HEK293 (cell line): ENCODE data around the gene ASL.
"Not testable (repeated sequence)": the region's sequence is repeated elsewhere in the genome, so short reads cannot be mapped to it uniquely, and the experiment has no call there.

Source experiments
- ATF2 ChIP-seq: fragments of 450-650 bp; formaldehyde crosslinking; IDR thresholded peaks from 2 replicates; pipeline ENCODE4 v1.5.1; 2016; ENCODE audit warnings: missing biosample characterization, missing genetic modification characterization, low read depth
- CTCF ChIP-seq: fragments of 450-650 bp; formaldehyde crosslinking; IDR thresholded peaks from 2 replicates; pipeline ENCODE4 v1.5.1; 2016; ENCODE audit warnings: missing biosample characterization, missing genetic modification characterization
- OVOL3 ChIP-seq: fragments of 450-650 bp; formaldehyde crosslinking; IDR thresholded peaks from 2 replicates; pipeline ENCODE4 v1.5.1; 2016; ENCODE audit warnings: missing biosample characterization, missing genetic modification characterization
- RBAK ChIP-seq: fragments of 450-650 bp; formaldehyde crosslinking; IDR thresholded peaks from 2 replicates; pipeline ENCODE4 v1.5.1; 2016; ENCODE audit warnings: missing biosample characterization, missing genetic modification characterization
- SALL2 ChIP-seq: fragments of 450-650 bp; formaldehyde crosslinking; IDR thresholded peaks from 2 replicates; pipeline ENCODE4 v1.5.0; 2017; ENCODE audit warnings: missing biosample characterization, mild to moderate bottlenecking, missing genetic modification characterization, borderline replicate concordance
- SP7 ChIP-seq: fragments of 450-650 bp; formaldehyde crosslinking; IDR thresholded peaks from 2 replicates; pipeline ENCODE4 v1.5.1; 2016; ENCODE audit warnings: missing biosample characterization, missing genetic modification characterization
- YY1 ChIP-seq: fragments of 450-650 bp; formaldehyde crosslinking; IDR thresholded peaks from 2 replicates; pipeline ENCODE4 v1.5.1; 2018; ENCODE audit warnings: missing biosample characterization, missing genetic modification characterization
- ZBTB49 ChIP-seq: fragments of 450-650 bp; formaldehyde crosslinking; IDR thresholded peaks from 2 replicates; pipeline ENCODE4 v1.5.1; 2016; ENCODE audit warnings: missing biosample characterization, missing genetic modification characterization, low read depth
- ZEB2 ChIP-seq: fragments of 450-650 bp; formaldehyde crosslinking; IDR thresholded peaks from 2 replicates; pipeline ENCODE4 v1.5.1; 2016; ENCODE audit warnings: missing biosample characterization, missing genetic modification characterization
- ZNF146 ChIP-seq: fragments of 450-650 bp; formaldehyde crosslinking; IDR thresholded peaks from 2 replicates; pipeline ENCODE4 v1.5.1; 2016; ENCODE audit warnings: missing biosample characterization, missing genetic modification characterization
- ZNF274 ChIP-seq, 2 experiments: fragments of 200-500 bp in 1 of 2; fragments of 450-650 bp in 1 of 2; sonication (Bioruptor generic) in 1 of 2; formaldehyde crosslinking in 1 of 2; IDR thresholded peaks; 2 replicates each; pipeline versions ENCODE4 v1.5.1 to v1.6.1; 2014 to 2016; ENCODE audit warnings: borderline replicate concordance in 1 of 2, inconsistent platforms in 1 of 2, low read length in 1 of 2, missing biosample characterization in 1 of 2, missing genetic modification characterization in 1 of 2
- ZNF639 ChIP-seq: fragments of 450-650 bp; formaldehyde crosslinking; IDR thresholded peaks from 2 replicates; pipeline ENCODE4 v1.5.1; 2016; ENCODE audit warnings: missing biosample characterization, missing genetic modification characterization
- ZNF707 ChIP-seq: fragments of 450-650 bp; formaldehyde crosslinking; IDR thresholded peaks from 2 replicates; pipeline ENCODE4 v1.5.1; 2016; ENCODE audit warnings: missing biosample characterization, missing genetic modification characterization
- ZSCAN16 ChIP-seq: fragments of 450-650 bp; formaldehyde crosslinking; IDR thresholded peaks from 2 replicates; pipeline ENCODE4 v1.5.1; 2016; ENCODE audit warnings: missing biosample characterization, missing genetic modification characterization

GRCh38 chr7:66049886-66050285 is 25.7 kb upstream of the ASL start:
- not testable (repeated sequence) for TF ChIP-seq CTCF (tag by site-specific recombination); ZBTB49; ATF2; ZSCAN16; ZNF707; RBAK (tag by site-specific recombination); OVOL3 (tag by site-specific recombination); YY1 (tag by site-specific recombination); ZNF146 (tag by site-specific recombination); ZNF639 (tag by site-specific recombination); ZNF274 (IDR thresholded peaks at IDR 0.05; ENCODE audit: low read length); ZNF274 (tag by site-specific recombination; IDR thresholded peaks at IDR 0.05; ENCODE audit: borderline replicate concordance); SP7 (tag by site-specific recombination); ZEB2 (tag by site-specific recombination); SALL2 (tag by site-specific recombination)
